K562 (cell line): Measurements from ENCODE around the gene SLC4A2. TPM values are rescaled to one million over a fixed set of nuclear protein-coding genes. Genes with fewer than 3 reads are reported as not detected.

Experiments used
- BACH1 ChIP-seq: fragments of 200-800 bp; sonication (Bioruptor generic); IDR thresholded peaks from 2 replicates; pipeline ENCODE4 v1.6.1; 2016; ENCODE audit warnings: missing genetic modification characterization, missing compliant biosample characterization
- CHD1 ChIP-seq: fragments of 200-600 bp; sonication (generic); IDR thresholded peaks from one replicate; pipeline ENCODE4 v1.6.1; 2012; ENCODE audit warnings: mild to moderate bottlenecking, moderate library complexity, low read length, inconsistent platforms
- ESRRA ChIP-seq: fragments of 450-650 bp; IDR thresholded peaks from 2 replicates; pipeline ENCODE4 v1.6.1; 2014; ENCODE audit warnings: low read depth, mild to moderate bottlenecking, moderate library complexity, borderline replicate concordance
- GTF2A2 ChIP-seq: IDR thresholded peaks from 2 replicates; pipeline ENCODE4 v1.6.1; 2016; ENCODE audit warnings: mild to moderate bottlenecking, missing genetic modification characterization, missing compliant biosample characterization
- MAZ ChIP-seq, 2 experiments: fragments of 450-650 bp in 1 of 2; sonication (generic) in 1 of 2; formaldehyde crosslinking; IDR thresholded peaks in 1 of 2; conservative IDR thresholded peaks in 1 of 2; 2 replicates each; pipeline versions ENCODE4 v1.4.0 to v1.5.0; 2020; ENCODE audit warnings: mild to moderate bottlenecking in 1 of 2, missing genetic modification reagents in 1 of 2
- PRMT5 ChIP-seq: sonication (generic); formaldehyde crosslinking; IDR thresholded peaks from 2 replicates; pipeline ENCODE4 v1.5.0; 2020; ENCODE audit warnings: missing genetic modification reagents
- ZNF121 ChIP-seq: sonication (generic); formaldehyde crosslinking; conservative IDR thresholded peaks from 2 replicates; pipeline ENCODE4 v1.8.0; 2022; ENCODE audit warnings: missing genetic modification reagents
- ZNF3 ChIP-seq: fragments of 250-450 bp; sonication (Bioruptor Pico); IDR thresholded peaks from 2 replicates; pipeline ENCODE4 v1.5.0; 2021; ENCODE audit warnings: mild to moderate bottlenecking, moderate library complexity
- ZNF695 ChIP-seq: fragments of 450-650 bp; formaldehyde crosslinking; IDR thresholded peaks from 2 replicates; pipeline ENCODE4 v1.4.0; 2020; ENCODE audit warnings: mild to moderate bottlenecking, moderate library complexity
- polyA plus RNA-seq, 8 experiments: library from polyadenylated mRNA; depleted of rRNA in 4 of 8; stranded (reverse) in 5 of 8; unstranded in 3 of 8; fragments of >200 nt; fragmentation: Nextera tagmentation in 2 of 8; fragmentation: Illumina TruSeq in 1 of 8; extraction: Ambion mirVana in 2 of 8; extraction: Trizol in 1 of 8; gene quantifications; 2 replicates each; pipeline versions ENCODE4 v1.2.1 to v1.2.3, GENCODE V29; 2011 to 2014; ENCODE audit warnings: inconsistent platforms in 1 of 8, missing spikeins in 1 of 8
- total RNA-seq, 7 experiments: library from RNA; depleted of rRNA in 6 of 7; stranded (reverse); fragments of >200 nt in 6 of 7; fragmentation: Illumina TruSeq in 2 of 7; extraction: Trizol in 2 of 7; gene quantifications; 2 replicates each; pipeline versions ENCODE4 v1.2.1 to v1.2.3, GENCODE V29; 2011 to 2021; ENCODE audit warnings: low replicate concordance in 1 of 7
- TF ChIP-seq, protein P1 (sequence below): fragments of 450-650 bp; IDR thresholded peaks from 2 replicates; pipeline ENCODE4 v1.6.1; 2016; ENCODE audit warnings: antibody characterized with exemption
- TF ChIP-seq, protein P2 (sequence below): fragments of 250-450 bp; sonication (Bioruptor Pico); IDR thresholded peaks from 2 replicates; pipeline ENCODE4 v1.8.0; 2021; ENCODE audit warnings: moderate library complexity, mild to moderate bottlenecking, inconsistent platforms
- TF ChIP-seq, protein P3 (sequence below): fragments of 450-650 bp; IDR thresholded peaks from 2 replicates; pipeline ENCODE4 v1.6.1; 2017; ENCODE audit warnings: antibody characterized with exemption
- TF ChIP-seq, protein P4 (sequence below): fragments of 200-800 bp; sonication (Bioruptor generic); IDR thresholded peaks from 2 replicates; pipeline ENCODE4 v1.6.1; 2017; ENCODE audit warnings: missing genetic modification characterization, missing compliant biosample characterization
- TF ChIP-seq, protein P5 (sequence below): fragments of 450-650 bp; IDR thresholded peaks from 2 replicates; pipeline ENCODE4 v1.6.1; 2017; ENCODE audit warnings: antibody characterized with exemption, mild to moderate bottlenecking
- TF ChIP-seq, protein P6 (sequence below): sonication (generic); formaldehyde crosslinking; IDR thresholded peaks from 2 replicates; pipeline ENCODE4 v1.8.1; 2023; ENCODE audit warnings: mild to moderate bottlenecking, missing genetic modification reagents

The SLC4A2 gene
- total and polyA plus RNA-seq, 9 of the 15 experiments (the other 6 are each of a cell fraction or from before 2014, with no cell fraction given) = 11.4 to 375 (median 130) TPM

DNA sequence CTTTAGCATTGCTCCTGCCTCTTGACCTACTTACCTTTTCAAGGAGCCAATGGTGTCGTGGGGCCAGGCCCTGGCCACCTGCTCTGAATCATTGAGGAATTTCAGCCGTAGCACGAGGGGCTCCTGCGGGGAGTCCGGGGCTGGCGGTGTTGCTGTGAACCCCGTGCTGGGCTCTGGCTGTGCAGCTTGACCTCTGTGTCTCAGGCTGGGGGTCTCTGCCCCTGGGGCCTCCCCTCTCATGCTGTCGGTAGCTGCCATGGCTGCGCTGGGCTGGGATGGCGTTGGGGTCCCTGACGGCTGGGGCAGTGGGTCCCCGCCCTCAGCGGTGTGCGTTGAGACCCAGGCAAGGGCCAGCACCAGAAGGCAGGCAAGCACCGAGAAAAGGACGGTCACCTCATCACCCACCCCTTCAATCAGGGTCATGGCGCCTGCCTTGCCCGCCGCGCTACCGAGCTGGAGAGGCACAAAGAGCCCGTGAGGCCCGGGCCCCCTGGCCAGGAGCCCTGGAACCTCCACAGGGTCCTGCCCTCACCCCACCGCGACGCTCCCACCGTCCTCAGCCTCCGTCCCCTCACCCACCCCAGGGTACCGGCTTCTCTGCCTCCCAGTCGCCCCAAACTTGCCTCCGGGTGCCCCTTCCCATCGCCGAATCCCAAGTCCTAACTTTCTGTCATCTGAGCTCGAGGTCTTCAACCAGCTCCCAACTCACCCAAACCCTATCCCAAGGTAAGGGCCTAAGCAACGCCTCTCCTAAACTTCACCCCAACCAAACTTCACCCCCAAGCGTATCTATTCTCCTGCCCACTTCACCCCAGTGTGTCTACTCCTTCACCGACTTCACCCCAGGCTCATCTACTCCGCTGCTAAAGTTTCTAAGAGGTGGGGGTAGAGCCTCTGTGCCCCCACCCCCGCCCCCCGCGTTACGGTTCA lies 23.0 kb downstream of the SLC4A2 start (continued):
- peak; percentile 89 for TF ChIP-seq CHD1
- no peak for TF ChIP-seq ZNF695
- TF ChIP-seq, protein P1, sequence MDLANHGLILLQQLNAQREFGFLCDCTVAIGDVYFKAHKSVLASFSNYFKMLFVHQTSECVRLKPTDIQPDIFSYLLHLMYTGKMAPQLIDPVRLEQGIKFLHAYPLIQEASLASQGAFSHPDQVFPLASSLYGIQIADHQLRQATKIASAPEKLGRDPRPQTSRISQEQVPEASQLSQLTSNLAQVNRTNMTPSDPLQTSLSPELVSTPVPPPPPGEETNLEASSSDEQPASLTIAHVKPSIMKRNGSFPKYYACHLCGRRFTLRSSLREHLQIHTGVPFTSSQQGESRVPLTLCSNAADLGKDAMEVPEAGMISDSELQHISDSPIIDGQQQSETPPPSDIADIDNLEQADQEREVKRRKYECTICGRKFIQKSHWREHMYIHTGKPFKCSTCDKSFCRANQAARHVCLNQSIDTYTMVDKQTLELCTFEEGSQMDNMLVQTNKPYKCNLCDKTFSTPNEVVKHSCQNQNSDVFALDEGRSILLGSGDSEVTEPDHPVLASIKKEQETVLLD = peak; percentile 76; the same call in 1 of the 2 replicates
- TF ChIP-seq, protein P2, sequence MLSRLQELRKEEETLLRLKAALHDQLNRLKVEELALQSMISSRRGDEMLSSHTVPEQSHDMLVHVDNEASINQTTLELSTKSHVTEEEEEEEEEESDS (CRISPR knock-in tag) = no peak
- TF ChIP-seq ESRRA = no peak
- TF ChIP-seq, protein P3, sequence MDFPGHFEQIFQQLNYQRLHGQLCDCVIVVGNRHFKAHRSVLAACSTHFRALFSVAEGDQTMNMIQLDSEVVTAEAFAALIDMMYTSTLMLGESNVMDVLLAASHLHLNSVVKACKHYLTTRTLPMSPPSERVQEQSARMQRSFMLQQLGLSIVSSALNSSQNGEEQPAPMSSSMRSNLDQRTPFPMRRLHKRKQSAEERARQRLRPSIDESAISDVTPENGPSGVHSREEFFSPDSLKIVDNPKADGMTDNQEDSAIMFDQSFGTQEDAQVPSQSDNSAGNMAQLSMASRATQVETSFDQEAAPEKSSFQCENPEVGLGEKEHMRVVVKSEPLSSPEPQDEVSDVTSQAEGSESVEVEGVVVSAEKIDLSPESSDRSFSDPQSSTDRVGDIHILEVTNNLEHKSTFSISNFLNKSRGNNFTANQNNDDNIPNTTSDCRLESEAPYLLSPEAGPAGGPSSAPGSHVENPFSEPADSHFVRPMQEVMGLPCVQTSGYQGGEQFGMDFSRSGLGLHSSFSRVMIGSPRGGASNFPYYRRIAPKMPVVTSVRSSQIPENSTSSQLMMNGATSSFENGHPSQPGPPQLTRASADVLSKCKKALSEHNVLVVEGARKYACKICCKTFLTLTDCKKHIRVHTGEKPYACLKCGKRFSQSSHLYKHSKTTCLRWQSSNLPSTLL = no peak
- TF ChIP-seq PRMT5 (CRISPR knock-in tag) = no peak
- TF ChIP-seq ZNF3 (CRISPR knock-in tag) = no peak
- TF ChIP-seq GTF2A2 (tag) = no peak
- TF ChIP-seq BACH1 = no peak
- no peak for TF ChIP-seq ZNF121
- TF ChIP-seq, protein P4, sequence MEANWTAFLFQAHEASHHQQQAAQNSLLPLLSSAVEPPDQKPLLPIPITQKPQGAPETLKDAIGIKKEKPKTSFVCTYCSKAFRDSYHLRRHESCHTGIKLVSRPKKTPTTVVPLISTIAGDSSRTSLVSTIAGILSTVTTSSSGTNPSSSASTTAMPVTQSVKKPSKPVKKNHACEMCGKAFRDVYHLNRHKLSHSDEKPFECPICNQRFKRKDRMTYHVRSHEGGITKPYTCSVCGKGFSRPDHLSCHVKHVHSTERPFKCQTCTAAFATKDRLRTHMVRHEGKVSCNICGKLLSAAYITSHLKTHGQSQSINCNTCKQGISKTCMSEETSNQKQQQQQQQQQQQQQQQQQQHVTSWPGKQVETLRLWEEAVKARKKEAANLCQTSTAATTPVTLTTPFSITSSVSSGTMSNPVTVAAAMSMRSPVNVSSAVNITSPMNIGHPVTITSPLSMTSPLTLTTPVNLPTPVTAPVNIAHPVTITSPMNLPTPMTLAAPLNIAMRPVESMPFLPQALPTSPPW (CRISPR knock-in tag) = no peak
- TF ChIP-seq, protein P5, sequence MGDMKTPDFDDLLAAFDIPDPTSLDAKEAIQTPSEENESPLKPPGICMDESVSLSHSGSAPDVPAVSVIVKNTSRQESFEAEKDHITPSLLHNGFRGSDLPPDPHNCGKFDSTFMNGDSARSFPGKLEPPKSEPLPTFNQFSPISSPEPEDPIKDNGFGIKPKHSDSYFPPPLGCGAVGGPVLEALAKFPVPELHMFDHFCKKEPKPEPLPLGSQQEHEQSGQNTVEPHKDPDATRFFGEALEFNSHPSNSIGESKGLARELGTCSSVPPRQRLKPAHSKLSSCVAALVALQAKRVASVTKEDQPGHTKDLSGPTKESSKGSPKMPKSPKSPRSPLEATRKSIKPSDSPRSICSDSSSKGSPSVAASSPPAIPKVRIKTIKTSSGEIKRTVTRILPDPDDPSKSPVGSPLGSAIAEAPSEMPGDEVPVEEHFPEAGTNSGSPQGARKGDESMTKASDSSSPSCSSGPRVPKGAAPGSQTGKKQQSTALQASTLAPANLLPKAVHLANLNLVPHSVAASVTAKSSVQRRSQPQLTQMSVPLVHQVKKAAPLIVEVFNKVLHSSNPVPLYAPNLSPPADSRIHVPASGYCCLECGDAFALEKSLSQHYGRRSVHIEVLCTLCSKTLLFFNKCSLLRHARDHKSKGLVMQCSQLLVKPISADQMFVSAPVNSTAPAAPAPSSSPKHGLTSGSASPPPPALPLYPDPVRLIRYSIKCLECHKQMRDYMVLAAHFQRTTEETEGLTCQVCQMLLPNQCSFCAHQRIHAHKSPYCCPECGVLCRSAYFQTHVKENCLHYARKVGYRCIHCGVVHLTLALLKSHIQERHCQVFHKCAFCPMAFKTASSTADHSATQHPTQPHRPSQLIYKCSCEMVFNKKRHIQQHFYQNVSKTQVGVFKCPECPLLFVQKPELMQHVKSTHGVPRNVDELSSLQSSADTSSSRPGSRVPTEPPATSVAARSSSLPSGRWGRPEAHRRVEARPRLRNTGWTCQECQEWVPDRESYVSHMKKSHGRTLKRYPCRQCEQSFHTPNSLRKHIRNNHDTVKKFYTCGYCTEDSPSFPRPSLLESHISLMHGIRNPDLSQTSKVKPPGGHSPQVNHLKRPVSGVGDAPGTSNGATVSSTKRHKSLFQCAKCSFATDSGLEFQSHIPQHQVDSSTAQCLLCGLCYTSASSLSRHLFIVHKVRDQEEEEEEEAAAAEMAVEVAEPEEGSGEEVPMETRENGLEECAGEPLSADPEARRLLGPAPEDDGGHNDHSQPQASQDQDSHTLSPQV = no peak
- TF ChIP-seq MAZ (CRISPR knock-in tag; conservative IDR thresholded peaks at IDR 0.05 in 1 of 2, IDR thresholded peaks at IDR 0.05 in 1 of 2) = no peak; a peak in 3 of 4 replicates
- TF ChIP-seq, protein P6, sequence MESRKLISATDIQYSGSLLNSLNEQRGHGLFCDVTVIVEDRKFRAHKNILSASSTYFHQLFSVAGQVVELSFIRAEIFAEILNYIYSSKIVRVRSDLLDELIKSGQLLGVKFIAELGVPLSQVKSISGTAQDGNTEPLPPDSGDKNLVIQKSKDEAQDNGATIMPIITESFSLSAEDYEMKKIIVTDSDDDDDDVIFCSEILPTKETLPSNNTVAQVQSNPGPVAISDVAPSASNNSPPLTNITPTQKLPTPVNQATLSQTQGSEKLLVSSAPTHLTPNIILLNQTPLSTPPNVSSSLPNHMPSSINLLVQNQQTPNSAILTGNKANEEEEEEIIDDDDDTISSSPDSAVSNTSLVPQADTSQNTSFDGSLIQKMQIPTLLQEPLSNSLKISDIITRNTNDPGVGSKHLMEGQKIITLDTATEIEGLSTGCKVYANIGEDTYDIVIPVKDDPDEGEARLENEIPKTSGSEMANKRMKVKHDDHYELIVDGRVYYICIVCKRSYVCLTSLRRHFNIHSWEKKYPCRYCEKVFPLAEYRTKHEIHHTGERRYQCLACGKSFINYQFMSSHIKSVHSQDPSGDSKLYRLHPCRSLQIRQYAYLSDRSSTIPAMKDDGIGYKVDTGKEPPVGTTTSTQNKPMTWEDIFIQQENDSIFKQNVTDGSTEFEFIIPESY (CRISPR knock-in tag) = no peak
